Fibroblast of upper back skin (primary cell): ENCODE results near the gene ZC3H4.
A peak's percentile ranks its signal among the peaks of the same experiment; 100 is the strongest.

Experiments
- DNase-seq: peaks from one replicate; pipeline ENCODE4 v3.0.0-alpha.2; 2013

ZC3H4 gene

GRCh38 chr19:47044946-47045866 lies 68.4 kb downstream of the ZC3H4 start:
- no peak for DNase-seq

- no peak for DNase-seq
Observed at GRCh38 chr19:47040869-47041268, 72.7 kb downstream of the ZC3H4 start.

GRCh38 chr19:47039239-47039874 lies 74.2 kb downstream of the ZC3H4 start:
- no peak for DNase-seq

GRCh38 chr19:47037766-47038165 lies 75.8 kb downstream of the ZC3H4 start:
- no peak for DNase-seq

- no peak for DNase-seq
Observed at GRCh38 chr19:47036097-47036651, 77.4 kb downstream of the ZC3H4 start.

GRCh38 chr19:47035127-47036096 lies 78.2 kb downstream of the ZC3H4 start:
- peak; percentile 78 for DNase-seq

- peak; percentile 11 for DNase-seq
Observed at GRCh38 chr19:47032171-47032811, 81.3 kb downstream of the ZC3H4 start.

GRCh38 chr19:47028195-47028601 lies 85.4 kb downstream of the ZC3H4 start:
- no peak for DNase-seq

- DNase-seq, result no peak
Observed at GRCh38 chr19:47027586-47028088, 85.9 kb downstream of the ZC3H4 start.

- DNase-seq, result no peak
Observed at GRCh38 chr19:47026889-47027288, 86.7 kb downstream of the ZC3H4 start.

- DNase-seq, result no peak
Observed at GRCh38 chr19:47026156-47026555, 87.4 kb downstream of the ZC3H4 start.

GRCh38 chr19:47024502-47024901 lies 89.1 kb downstream of the ZC3H4 start:
- no peak for DNase-seq

- DNase-seq, result no peak
Observed at GRCh38 chr19:47023448-47023794, 90.2 kb downstream of the ZC3H4 start.

- no peak for DNase-seq
Observed at GRCh38 chr19:47022541-47023447, 90.8 kb downstream of the ZC3H4 start.

GRCh38 chr19:47022140-47022536 lies 91.4 kb downstream of the ZC3H4 start:
- DNase-seq, result no peak

GRCh38 chr19:47021536-47022139 lies 91.9 kb downstream of the ZC3H4 start:
- no peak for DNase-seq

GRCh38 chr19:47020992-47021496 lies 92.5 kb downstream of the ZC3H4 start:
- no peak for DNase-seq

GRCh38 chr19:47020132-47020805 lies 93.3 kb downstream of the ZC3H4 start:
- DNase-seq, result no peak

GRCh38 chr19:47019431-47020041 lies 94.0 kb downstream of the ZC3H4 start, which contains the start of gene NPAS1:
NPAS1 (plus strand) TSS chr19:47019837; CDS start chr19:47021048, 1,211 bp downstream.
- DNase-seq, result no peak
